NCI-H2171 (cell line): ENCODE data around the gene CDC42BPB.

Source experiments
- DNase-seq: peaks from one replicate; lab custom pipeline; 2025; lab: John Stamatoyannopoulos, UW

The CDC42BPB gene

GRCh38 chr14:102913341-102914211 lies 143.8 kb downstream of the CDC42BPB start:
- no peak for DNase-seq

GRCh38 chr14:102911991-102912761 lies 145.2 kb downstream of the CDC42BPB start:
- DNase-seq = no peak

GRCh38 chr14:102911541-102911951 lies 145.8 kb downstream of the CDC42BPB start:
- no peak for DNase-seq

GRCh38 chr14:102910442-102910841 lies 146.9 kb downstream of the CDC42BPB start:
- no peak for DNase-seq

- no peak for DNase-seq
Observed at GRCh38 chr14:102909911-102910310, 147.4 kb downstream of the CDC42BPB start.

GRCh38 chr14:102909462-102909861 lies 147.9 kb downstream of the CDC42BPB start:
- DNase-seq = no peak

- DNase-seq = no peak
Observed at GRCh38 chr14:102908766-102909455, 148.4 kb downstream of the CDC42BPB start.

- DNase-seq = no peak
Observed at GRCh38 chr14:102907980-102908730, 149.2 kb downstream of the CDC42BPB start.

GRCh38 chr14:102907303-102907844 lies 150.0 kb downstream of the CDC42BPB start:
- no peak for DNase-seq

GRCh38 chr14:102906616-102907302 lies 150.6 kb downstream of the CDC42BPB start:
- no peak for DNase-seq

GRCh38 chr14:102905116-102906108 lies 151.9 kb downstream of the CDC42BPB start:
- no peak for DNase-seq

GRCh38 chr14:102903889-102904512 lies 153.3 kb downstream of the CDC42BPB start:
- DNase-seq = no peak

GRCh38 chr14:102903248-102903888 lies 154.0 kb downstream of the CDC42BPB start:
- no peak for DNase-seq

GRCh38 chr14:102902523-102903247 lies 154.7 kb downstream of the CDC42BPB start:
- peak; percentile 70 for DNase-seq

- no peak for DNase-seq
Observed at GRCh38 chr14:102902086-102902485, 155.3 kb downstream of the CDC42BPB start.

GRCh38 chr14:102901633-102902032 lies 155.7 kb downstream of the CDC42BPB start:
- DNase-seq = no peak

- DNase-seq = no peak
Observed at GRCh38 chr14:102900631-102901571, 156.4 kb downstream of the CDC42BPB start.
